Motor neuron (in vitro differentiated cells): ENCODE data around the gene TSN. TPM values are rescaled to one million over a fixed set of nuclear protein-coding genes. Genes with fewer than 3 reads are reported as not detected.
"Not testable (repeated sequence)": the region's sequence is repeated elsewhere in the genome, so short reads cannot be mapped to it uniquely, and the experiment has no call there.

Experiments
- ATAC-seq, 8 experiments: fragments of 200-7000 bp; cut with Tn5 transposase; replicated peaks in 6 of 8; 2 replicates each; pipeline ENCODE4 v1.8.0; 2021; ENCODE audit warnings: mild to moderate bottlenecking in 8 of 8, moderate library complexity in 8 of 8
- H3K27ac ChIP-seq, 2 donors: fragments of 250-450 bp; sonication (Bioruptor Pico); 2 replicates each; pipeline ENCODE4 v1.9.0; 2021; ENCODE audit warnings: antibody characterized with exemption in 2 of 2, mild to moderate bottlenecking in 2 of 2, moderate library complexity in 1 of 2
- H3K4me1 ChIP-seq, 2 donors: fragments of 250-450 bp; sonication (Bioruptor Pico); replicated peaks in 1 of 2; 2 replicates each; pipeline ENCODE4 v1.6.1; 2021; ENCODE audit warnings: antibody characterized with exemption in 2 of 2, mild to moderate bottlenecking in 2 of 2, moderate library complexity in 1 of 2
- H3K4me3 ChIP-seq, 5 donors: fragments of 250-450 bp; sonication (Bioruptor Pico); 2 replicates each; pipeline ENCODE4 v1.9.0; 2021; ENCODE audit warnings: antibody characterized with exemption in 5 of 5, mild to moderate bottlenecking in 5 of 5, moderate library complexity in 4 of 5
- WGBS, 10 experiments: fragments of 450-650 bp; shearing (Covaris generic); methylation state at CpG; one replicate each; pipeline ENCODE4 v1.0.0; 2022; 5-methylcytosine and 5-hydroxymethylcytosine counted together
- in situ Hi-C, 9 experiments: fragments of 400-800 bp; cut with MboI; loops; one replicate each; pipeline ENCODE4 v1.15.0; 2021; ENCODE audit warnings: low sequenced_read_pairs in 9 of 9, low pct_unique_long_range_greater_than_20kb in 2 of 9; ENCODE audit not compliant: unreplicated experiment in 9 of 9
- total RNA-seq, 8 experiments: library from RNA; unstranded; fragments of 300-600 nt; gene quantifications; 2 replicates each; pipeline versions ENCODE4 v1.2.3 to v1.2.4, GENCODE V29; 2022

TSN gene
- 10 to 100 TPM; 46.7 to 72.2 (median 58.8) TPM for total RNA-seq

- H3K4me1 ChIP-seq: peaks cover 12 to 16% of the 10 kb centered on the region in 2 donors
- peak within 1 kb of the TSS; percentile 68 to 96 (median 72) for H3K4me3 ChIP-seq
- ATAC-seq: peak; percentile 97 to 99 (median 98)
- H3K27ac ChIP-seq: peak within 1 kb of the TSS; percentile 94 to 97
- in situ Hi-C loops: no loop called here
- WGBS, 10 experiments: 0% methylated on average over 1 to 8 of the region's 67 CpGs
Observed at GRCh38 chr2:121755237-121756111, at the start of gene TSN. Gene TSN (plus strand): TSS chr2:121755651. CDS start chr2:121755780, 129 bp downstream.

GRCh38 chr2:121705958-121706357, 49.5 kb upstream of the TSN start:
- no peak overlapping the region for H3K4me3 ChIP-seq
- no peak overlapping the region for H3K27ac ChIP-seq
- WGBS, 10 experiments: 53 to 100% (median 92%) methylated on average over 1 to 4 of the region's 4 CpGs; no CpG with 5 or more reads in 1 of the 10 experiments
- ATAC-seq: no peak
- in situ Hi-C loops: loop anchor here in 2 of 9 experiments (25.0 kb wide), 3 partner anchors 94 to 319 kb away; partner anchors contain the start of gene RNU4ATAC (in 2 of the 2)
- no peaks in the 10 kb centered on the region for H3K4me1 ChIP-seq

GRCh38 chr2:121707344-121707919, 48.0 kb upstream of the TSN start:
- Histone ChIP-seq H3K4me1 (no peaks in the 10 kb centered on the region), H3K4me3 (no peak overlapping the region), H3K27ac (no peak overlapping the region)
- no peak for ATAC-seq
- in situ Hi-C loops: loop anchor here in 2 of 9 experiments (25.0 kb wide), 3 partner anchors 95 to 320 kb away; partner anchors contain the start of gene RNU4ATAC (in 2 of the 2)
- WGBS, 10 experiments: 10 to 49% (median 47%) methylated on average over 2 to 9 of the region's 9 CpGs; no CpG with 5 or more reads in 2 of the 10 experiments

- in situ Hi-C loops: loop anchor here in 2 of 9 experiments (25.0 kb wide), 3 partner anchors 96 to 321 kb away; partner anchors contain the start of gene RNU4ATAC (in 2 of the 2)
- H3K4me1 ChIP-seq: no peaks in the 10 kb centered on the region
- WGBS, 10 experiments: 63 to 100% (median 76%) methylated on average over 1 to 5 of the region's 5 CpGs
- no peak overlapping the region for H3K27ac ChIP-seq
- no peak for ATAC-seq
- H3K4me3 ChIP-seq: no peak overlapping the region
Observed at GRCh38 chr2:121707920-121708361, 47.5 kb upstream of the TSN start.

GRCh38 chr2:121709776-121710469, 45.5 kb upstream of the TSN start:
- no peaks in the 10 kb centered on the region for H3K4me1 ChIP-seq
- H3K4me3 ChIP-seq: no peak overlapping the region
- no peak for ATAC-seq
- in situ Hi-C loops: loop anchor here in 2 of 9 experiments (25.0 kb wide), 3 partner anchors 98 to 323 kb away; partner anchors contain the start of gene RNU4ATAC (in 2 of the 2)
- 13 to 80% (median 46%) methylated on average over 1 to 6 of the region's 11 CpGs; no CpG with 5 or more reads in 3 of the 10 experiments for WGBS, 10 experiments
- H3K27ac ChIP-seq: no peak overlapping the region

- ATAC-seq: no peak
- no peak overlapping the region for H3K27ac ChIP-seq
- in situ Hi-C loops: loop anchor here in 2 of 9 experiments (25.0 kb wide), 3 partner anchors 98 to 323 kb away; partner anchors contain the start of gene RNU4ATAC (in 2 of the 2)
- WGBS, 10 experiments: 25 to 96% (median 86%) methylated on average over 1 to 5 of the region's 7 CpGs; no CpG with 5 or more reads in 4 of the 10 experiments
- H3K4me3 ChIP-seq: no peak overlapping the region
- H3K4me1 ChIP-seq: no peaks in the 10 kb centered on the region
Observed at GRCh38 chr2:121710470-121711170, 44.8 kb upstream of the TSN start.

GRCh38 chr2:121711481-121711880, 44.0 kb upstream of the TSN start:
- ATAC-seq, H3K4me3 ChIP-seq, H3K4me1 ChIP-seq, H3K27ac ChIP-seq: not testable (repeated sequence)
- 0 to 94% (median 45%) methylated on average over 1 to 2 of the region's 3 CpGs; no CpG with 5 or more reads in 6 of the 10 experiments for WGBS, 10 experiments
- in situ Hi-C loops: loop anchor here in 2 of 9 experiments (25.0 kb wide), 3 partner anchors 99 to 324 kb away; partner anchors contain the start of gene RNU4ATAC (in 2 of the 2)

- no peaks in the 10 kb centered on the region for H3K4me1 ChIP-seq
- in situ Hi-C loops: loop anchor here in 2 of 9 experiments (25.0 kb wide), 3 partner anchors 104 to 329 kb away; partner anchors contain the start of gene RNU4ATAC (in 2 of the 2)
- no peak for ATAC-seq
- WGBS, 10 experiments: 11 to 100% (median 83%) methylated on average over 1 of the region's 1 CpG; no CpG with 5 or more reads in 1 of the 10 experiments
- H3K27ac ChIP-seq: no peak overlapping the region
- no peak overlapping the region for H3K4me3 ChIP-seq
Observed at GRCh38 chr2:121716126-121716525, 39.3 kb upstream of the TSN start.

- in situ Hi-C loops: loop anchor here in 2 of 9 experiments (25.0 kb wide), 3 partner anchors 105 to 330 kb away; partner anchors contain the start of gene RNU4ATAC (in 2 of the 2)
- WGBS, 10 experiments: 79 to 100% (median 100%) methylated on average over 1 to 4 of the region's 6 CpGs; no CpG with 5 or more reads in 3 of the 10 experiments
- Histone ChIP-seq H3K4me3 (no peak overlapping the region), H3K4me1 (no peaks in the 10 kb centered on the region), H3K27ac (no peak overlapping the region)
- ATAC-seq: no peak
Observed at GRCh38 chr2:121717529-121717928, 37.9 kb upstream of the TSN start.

- Histone ChIP-seq H3K4me1 (no peaks in the 10 kb centered on the region), H3K27ac (no peak overlapping the region), H3K4me3 (no peak overlapping the region)
- in situ Hi-C loops: loop anchor here in 2 of 9 experiments (25.0 kb wide), 3 partner anchors 110 to 335 kb away; partner anchors contain the start of gene RNU4ATAC (in 2 of the 2)
- peak in 3 of 8 experiments; percentile 42 to 82 (median 70) for ATAC-seq
- 0 to 97% (median 47%) methylated on average over 1 to 7 of the region's 8 CpGs; no CpG with 5 or more reads in 2 of the 10 experiments for WGBS, 10 experiments
Observed at GRCh38 chr2:121721926-121722325, 33.5 kb upstream of the TSN start.

GRCh38 chr2:121722479-121722878, 33.0 kb upstream of the TSN start:
- in situ Hi-C loops: loop anchor here in 2 of 9 experiments (25.0 kb wide), 3 partner anchors 110 to 335 kb away; partner anchors contain the start of gene RNU4ATAC (in 2 of the 2)
- ATAC-seq: peak in 4 of 8 experiments; percentile 9 to 71 (median 44)
- Histone ChIP-seq H3K27ac (no peak overlapping the region), H3K4me1 (no peaks in the 10 kb centered on the region), H3K4me3 (no peak overlapping the region)
- WGBS, 10 experiments: 20 to 100% (median 79%) methylated on average over 1 to 5 of the region's 5 CpGs
